ENCODE data around the gene NDRG3.

NDRG3 gene

GRCh38 chr20:36745927-36746659, at the start of gene NDRG3:
Gene NDRG3, minus strand, starts transcription at chr20:36746090. Its CDS starts 24,355 bp downstream, at chr20:36721735.
- DNase-seq (peak; percentile 91), ATAC-seq (peak; percentile 97)
- no peaks in the 10 kb centered on the region for H3K9me3 Mint-ChIP-seq
- peaks cover 7% of the 10 kb centered on the region for H3K36me3 Mint-ChIP-seq (ENCODE audit: low read depth)
- H3K27ac Mint-ChIP-seq = peak within 1 kb of the TSS; percentile 92
- peak within 1 kb of the TSS; percentile 83 for H3K4me3 Mint-ChIP-seq
- H3K27me3 Mint-ChIP-seq = no peaks in the 10 kb centered on the region
- H3K4me1 Mint-ChIP-seq = peaks cover 21% of the 10 kb centered on the region

- ATAC-seq = no peak
- no peaks in the 10 kb centered on the region for H3K4me1 Mint-ChIP-seq
- H3K4me3 Mint-ChIP-seq = no peak overlapping the region
- no peak for DNase-seq
- no peaks in the 10 kb centered on the region for H3K36me3 Mint-ChIP-seq (ENCODE audit: low read depth)
- no peaks in the 10 kb centered on the region for H3K9me3 Mint-ChIP-seq
- no peaks in the 10 kb centered on the region for H3K27me3 Mint-ChIP-seq
- H3K27ac Mint-ChIP-seq = no peak overlapping the region
Measured at GRCh38 chr20:36794116-36794474, 48.2 kb upstream of the NDRG3 start.

GRCh38 chr20:36793294-36794115, 47.6 kb upstream of the NDRG3 start:
- Mint-ChIP-seq H3K27ac (no peak overlapping the region), H3K36me3 (ENCODE audit: low read depth) (no peaks in the 10 kb centered on the region), H3K9me3 (no peaks in the 10 kb centered on the region), H3K4me3 (no peak overlapping the region), H3K4me1 (no peaks in the 10 kb centered on the region), H3K27me3 (no peaks in the 10 kb centered on the region)
- no peak for DNase-seq
- no peak for ATAC-seq

- DNase-seq (no peak), ATAC-seq (no peak)
- no peak overlapping the region for H3K4me3 Mint-ChIP-seq
- H3K4me1 Mint-ChIP-seq = no peaks in the 10 kb centered on the region
- H3K27me3 Mint-ChIP-seq = no peaks in the 10 kb centered on the region
- H3K9me3 Mint-ChIP-seq = no peaks in the 10 kb centered on the region
- no peak overlapping the region for H3K27ac Mint-ChIP-seq
- no peaks in the 10 kb centered on the region for H3K36me3 Mint-ChIP-seq (ENCODE audit: low read depth)
Measured at GRCh38 chr20:36792422-36792821, 46.5 kb upstream of the NDRG3 start.

- DNase-seq = no peak
- H3K27ac Mint-ChIP-seq = no peak overlapping the region
- H3K36me3 Mint-ChIP-seq (ENCODE audit: low read depth) = no peaks in the 10 kb centered on the region
- H3K9me3 Mint-ChIP-seq = no peaks in the 10 kb centered on the region
- no peaks in the 10 kb centered on the region for H3K27me3 Mint-ChIP-seq
- no peak for ATAC-seq
- H3K4me3 Mint-ChIP-seq = no peak overlapping the region
- no peaks in the 10 kb centered on the region for H3K4me1 Mint-ChIP-seq
Measured at GRCh38 chr20:36791862-36792261, 46.0 kb upstream of the NDRG3 start.

- DNase-seq (no peak), ATAC-seq (no peak)
- H3K27ac Mint-ChIP-seq = no peak overlapping the region
- no peaks in the 10 kb centered on the region for H3K4me1 Mint-ChIP-seq
- H3K9me3 Mint-ChIP-seq = no peaks in the 10 kb centered on the region
- H3K27me3 Mint-ChIP-seq = no peaks in the 10 kb centered on the region
- H3K36me3 Mint-ChIP-seq (ENCODE audit: low read depth) = no peaks in the 10 kb centered on the region
- H3K4me3 Mint-ChIP-seq = no peak overlapping the region
Measured at GRCh38 chr20:36786663-36787062, 40.8 kb upstream of the NDRG3 start.

- no peaks in the 10 kb centered on the region for H3K36me3 Mint-ChIP-seq (ENCODE audit: low read depth)
- DNase-seq = no peak
- no peaks in the 10 kb centered on the region for H3K4me1 Mint-ChIP-seq
- H3K27me3 Mint-ChIP-seq = no peaks in the 10 kb centered on the region
- no peak overlapping the region for H3K27ac Mint-ChIP-seq
- no peak overlapping the region for H3K4me3 Mint-ChIP-seq
- no peak for ATAC-seq
- H3K9me3 Mint-ChIP-seq = no peaks in the 10 kb centered on the region
Measured at GRCh38 chr20:36786246-36786645, 40.4 kb upstream of the NDRG3 start.

- no peak for DNase-seq
- H3K36me3 Mint-ChIP-seq (ENCODE audit: low read depth) = no peaks in the 10 kb centered on the region
- H3K27me3 Mint-ChIP-seq = no peaks in the 10 kb centered on the region
- ATAC-seq = no peak
- H3K4me1 Mint-ChIP-seq = no peaks in the 10 kb centered on the region
- no peak overlapping the region for H3K4me3 Mint-ChIP-seq
- H3K27ac Mint-ChIP-seq = no peak overlapping the region
- no peaks in the 10 kb centered on the region for H3K9me3 Mint-ChIP-seq
Measured at GRCh38 chr20:36785308-36785707, 39.4 kb upstream of the NDRG3 start.

- Mint-ChIP-seq H3K36me3 (ENCODE audit: low read depth) (no peaks in the 10 kb centered on the region), H3K9me3 (no peaks in the 10 kb centered on the region), H3K4me1 (no peaks in the 10 kb centered on the region), H3K27ac (no peak overlapping the region), H3K4me3 (no peak overlapping the region), H3K27me3 (no peaks in the 10 kb centered on the region)
- no peak for DNase-seq
- no peak for ATAC-seq
Measured at GRCh38 chr20:36784900-36785299, 39.0 kb upstream of the NDRG3 start.

- DNase-seq = no peak
- H3K27ac Mint-ChIP-seq = no peak overlapping the region
- no peak overlapping the region for H3K4me3 Mint-ChIP-seq
- no peak for ATAC-seq
- H3K4me1 Mint-ChIP-seq = no peaks in the 10 kb centered on the region
- no peaks in the 10 kb centered on the region for H3K27me3 Mint-ChIP-seq
- H3K9me3 Mint-ChIP-seq = no peaks in the 10 kb centered on the region
- H3K36me3 Mint-ChIP-seq (ENCODE audit: low read depth) = no peaks in the 10 kb centered on the region
Measured at GRCh38 chr20:36784116-36784515, 38.2 kb upstream of the NDRG3 start.

- no peak for DNase-seq
- no peak for ATAC-seq
- Mint-ChIP-seq H3K9me3 (no peaks in the 10 kb centered on the region), H3K4me1 (no peaks in the 10 kb centered on the region), H3K36me3 (ENCODE audit: low read depth) (no peaks in the 10 kb centered on the region), H3K27me3 (no peaks in the 10 kb centered on the region), H3K27ac (no peak overlapping the region), H3K4me3 (no peak overlapping the region)
Measured at GRCh38 chr20:36779656-36780025, 33.8 kb upstream of the NDRG3 start.

GRCh38 chr20:36778831-36779655, 33.2 kb upstream of the NDRG3 start:
- Mint-ChIP-seq H3K4me3 (no peak overlapping the region), H3K4me1 (peaks cover 4% of the 10 kb centered on the region), H3K27me3 (no peaks in the 10 kb centered on the region), H3K9me3 (no peaks in the 10 kb centered on the region), H3K36me3 (ENCODE audit: low read depth) (no peaks in the 10 kb centered on the region), H3K27ac (no peak overlapping the region)
- no peak for ATAC-seq
- DNase-seq = no peak

- H3K9me3 Mint-ChIP-seq = peaks cover 3% of the 10 kb centered on the region
- H3K4me3 Mint-ChIP-seq = no peak overlapping the region
- peaks cover 3% of the 10 kb centered on the region for H3K27me3 Mint-ChIP-seq
- H3K4me1 Mint-ChIP-seq = peaks cover 15% of the 10 kb centered on the region
- peaks cover 3% of the 10 kb centered on the region for H3K36me3 Mint-ChIP-seq (ENCODE audit: low read depth)
- ATAC-seq (no peak), DNase-seq (no peak)
- H3K27ac Mint-ChIP-seq = no peak overlapping the region
Measured at GRCh38 chr20:36777576-36777975, 31.7 kb upstream of the NDRG3 start.

- H3K9me3 Mint-ChIP-seq = peaks cover 3% of the 10 kb centered on the region
- peaks cover 18% of the 10 kb centered on the region for H3K4me1 Mint-ChIP-seq
- no peak for ATAC-seq
- peaks cover 3% of the 10 kb centered on the region for H3K27me3 Mint-ChIP-seq
- H3K36me3 Mint-ChIP-seq (ENCODE audit: low read depth) = peaks cover 3% of the 10 kb centered on the region
- no peak overlapping the region for H3K27ac Mint-ChIP-seq
- no peak for DNase-seq
- no peak overlapping the region for H3K4me3 Mint-ChIP-seq
Measured at GRCh38 chr20:36777167-36777566, 31.3 kb upstream of the NDRG3 start.

- no peak for DNase-seq
- Mint-ChIP-seq H3K4me3 (no peak overlapping the region), H3K9me3 (peaks cover 3% of the 10 kb centered on the region), H3K36me3 (ENCODE audit: low read depth) (peaks cover 7% of the 10 kb centered on the region), H3K27me3 (peaks cover 3% of the 10 kb centered on the region), H3K4me1 (peaks cover 25% of the 10 kb centered on the region), H3K27ac (no peak overlapping the region)
- no peak for ATAC-seq
Measured at GRCh38 chr20:36775826-36776225, 29.9 kb upstream of the NDRG3 start.

Measured in activated naive CD8-positive, alpha-beta T cell treated with anti-CD3 and anti-CD28 coated beads, Interleukin-2, amount 50 U/mL, for 24 hours (primary cell).